Common myeloid progenitor, CD34-positive (primary cell): ENCODE results near the gene CCDC88A.
"Not testable (repeated sequence)": the region's sequence is repeated elsewhere in the genome, so short reads cannot be mapped to it uniquely, and the experiment has no call there.

ENCODE experiments used
- CTCF ChIA-PET: fragments of 350-600 bp; sonication (Branson Sonifier 250); formaldehyde crosslinking; loops from one replicate; lab custom pipeline; 2021; ENCODE audit warnings: antibody characterized with exemption; lab: Charles Lee
- POLR2A ChIA-PET: fragments of 350-600 bp; sonication (Branson Sonifier 250); formaldehyde crosslinking; loops from one replicate; lab custom pipeline; 2021; ENCODE audit warnings: antibody characterized with exemption; lab: Charles Lee
- DNase-seq, 3 donors: peaks; one replicate each; pipeline versions ENCODE4 v3.0.0 to v3.0.0-alpha.2; 2013
- H3K27ac ChIP-seq, 2 experiments: 1 replicate in 1 of 2; 2 replicates in 1 of 2; pipeline ENCODE4 v1.7.0; 2013; ENCODE audit warnings: inconsistent platforms in 2 of 2, low read length in 2 of 2, mild to moderate bottlenecking in 2 of 2, low read depth in 1 of 2, moderate library complexity in 1 of 2; ENCODE audit not compliant: severe bottlenecking in 2 of 2, insufficient read depth in 1 of 2, poor library complexity in 1 of 2
- H3K27me3 ChIP-seq, 5 experiments: replicated peaks in 2 of 5; 1 replicate in 3 of 5; 2 replicates in 2 of 5; pipeline versions ENCODE4 v1.6.1 to v1.7.0; 2013; ENCODE audit warnings: low read length in 4 of 5, mild to moderate bottlenecking in 2 of 5, moderate library complexity in 2 of 5, inconsistent platforms in 1 of 5; ENCODE audit not compliant: insufficient read depth in 5 of 5, control insufficient read depth in 4 of 5
- H3K36me3 ChIP-seq, 4 experiments: 1 replicate in 2 of 4; 2 replicates in 2 of 4; pipeline versions ENCODE4 v1.6.1 to v1.7.0; 2013; ENCODE audit warnings: low read length in 3 of 4, control low read depth in 1 of 4, mild to moderate bottlenecking in 1 of 4; ENCODE audit not compliant: control insufficient read depth in 4 of 4, insufficient read depth in 4 of 4
- H3K4me1 ChIP-seq, 4 experiments: 1 replicate in 3 of 4; 2 replicates in 1 of 4; pipeline versions ENCODE4 v1.6.1 to v1.7.1; 2013; ENCODE audit warnings: low read length in 3 of 4, mild to moderate bottlenecking in 3 of 4, control low read depth in 1 of 4, inconsistent platforms in 1 of 4, moderate library complexity in 1 of 4; ENCODE audit not compliant: control insufficient read depth in 4 of 4, insufficient read depth in 4 of 4; ENCODE audit errors: control extremely low read depth in 1 of 4
- H3K4me3 ChIP-seq, 7 experiments: 1 replicate in 4 of 7; 2 replicates in 3 of 7; pipeline versions ENCODE4 v1.5.1 to v1.7.0; 2013; ENCODE audit warnings: mild to moderate bottlenecking in 7 of 7, low read length in 6 of 7, moderate library complexity in 6 of 7, inconsistent platforms in 2 of 7, low read depth in 2 of 7, control low read depth in 1 of 7; ENCODE audit not compliant: insufficient read depth in 4 of 7, control insufficient read depth in 1 of 7; ENCODE audit errors: extremely low read depth in 1 of 7
- H3K9me3 ChIP-seq, 5 experiments: 1 replicate in 4 of 5; 2 replicates in 1 of 5; pipeline versions ENCODE4 v1.6.1 to v1.7.1; 2013; ENCODE audit warnings: low read length in 4 of 5, mild to moderate bottlenecking in 2 of 5, inconsistent platforms in 1 of 5, low read depth in 1 of 5, moderate library complexity in 1 of 5; ENCODE audit not compliant: control insufficient read depth in 4 of 5, insufficient read depth in 2 of 5; ENCODE audit errors: control extremely low read depth in 1 of 5
- WGBS: methylation state at CpG from one replicate; pipeline ENCODE4 v1.1.5; 2013; ENCODE audit not compliant: insufficient coverage; 5-methylcytosine and 5-hydroxymethylcytosine counted together

Gene CCDC88A

DNA sequence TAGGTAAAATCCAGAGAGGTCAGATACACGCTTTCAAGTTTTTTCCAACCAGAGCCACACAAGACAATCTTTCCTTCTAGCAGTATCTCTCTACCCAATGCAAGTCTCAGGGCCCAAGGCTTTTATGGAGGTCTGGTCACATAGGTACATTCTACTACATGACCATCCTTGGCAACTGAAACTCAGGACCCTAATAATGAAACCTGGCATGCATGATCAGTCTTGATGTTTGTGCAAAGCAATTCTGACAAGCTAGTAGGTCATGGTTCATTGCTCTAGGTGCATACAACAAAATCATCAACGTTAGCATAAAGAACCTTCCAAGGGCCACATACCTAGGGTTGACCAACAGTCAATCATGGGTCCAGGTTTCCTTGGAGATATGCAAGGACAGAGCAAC, 33.2 kb upstream of the CCDC88A start:
- H3K9me3 ChIP-seq, result no peaks in the 10 kb centered on the region
- POLR2A ChIA-PET, result no interaction called here

DNA sequence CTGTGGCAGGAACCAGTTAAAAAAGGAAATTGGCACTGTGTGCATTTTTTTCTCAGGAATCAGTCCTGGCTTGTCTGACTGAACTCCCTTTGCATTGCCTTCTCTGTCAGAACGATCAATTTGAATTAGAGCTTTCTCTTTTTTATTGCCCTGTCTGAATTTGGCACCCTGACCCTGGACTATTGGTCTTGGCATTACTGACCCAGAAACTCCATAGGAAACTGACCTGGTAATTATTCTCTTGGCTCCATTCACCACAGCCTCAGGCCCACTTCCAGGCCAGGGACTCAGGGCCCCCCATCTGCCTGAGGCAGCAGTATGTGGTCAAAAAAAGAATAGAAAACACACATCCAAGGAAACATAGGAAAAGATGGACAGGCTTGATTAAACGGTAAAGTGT, 32.0 kb upstream of the CCDC88A start:
- no peaks in the 10 kb centered on the region for H3K9me3 ChIP-seq
- no peaks in the 10 kb centered on the region for H3K4me1 ChIP-seq
- no peak for DNase-seq
- H3K36me3 ChIP-seq, result no peaks in the 10 kb centered on the region
- ChIA-PET POLR2A (no interaction called here), CTCF (interaction anchor here (1.4 kb wide), 1 partner anchor 10 kb away, joined by 4 read pairs; no protein-coding TSS in a partner anchor)
- no peaks in the 10 kb centered on the region for H3K27me3 ChIP-seq
- H3K4me3 ChIP-seq, result no peak overlapping the region
- no peak overlapping the region for H3K27ac ChIP-seq
- WGBS, result 67% methylated on average over 1 of the region's 2 CpGs

More for the DNA sequence above, 33.2 kb upstream of the CCDC88A start:
- 86% methylated on average over 1 of the region's 2 CpGs for WGBS
- Histone ChIP-seq H3K4me3 (no peak overlapping the region), H3K4me1 (no peaks in the 10 kb centered on the region), H3K27ac (no peak overlapping the region), H3K27me3 (no peaks in the 10 kb centered on the region), H3K36me3 (no peaks in the 10 kb centered on the region)
- CTCF ChIA-PET, result no interaction called here
- no peak for DNase-seq

GRCh38 chr2:55450014-55450413, 30.4 kb upstream of the CCDC88A start:
- H3K4me1 ChIP-seq, H3K9me3 ChIP-seq, H3K36me3 ChIP-seq, H3K4me3 ChIP-seq, H3K27ac ChIP-seq, CTCF ChIA-PET, DNase-seq, H3K27me3 ChIP-seq, POLR2A ChIA-PET: not testable (repeated sequence)
- WGBS, result no CpG with 5 or more reads among the region's 3 CpGs

DNA sequence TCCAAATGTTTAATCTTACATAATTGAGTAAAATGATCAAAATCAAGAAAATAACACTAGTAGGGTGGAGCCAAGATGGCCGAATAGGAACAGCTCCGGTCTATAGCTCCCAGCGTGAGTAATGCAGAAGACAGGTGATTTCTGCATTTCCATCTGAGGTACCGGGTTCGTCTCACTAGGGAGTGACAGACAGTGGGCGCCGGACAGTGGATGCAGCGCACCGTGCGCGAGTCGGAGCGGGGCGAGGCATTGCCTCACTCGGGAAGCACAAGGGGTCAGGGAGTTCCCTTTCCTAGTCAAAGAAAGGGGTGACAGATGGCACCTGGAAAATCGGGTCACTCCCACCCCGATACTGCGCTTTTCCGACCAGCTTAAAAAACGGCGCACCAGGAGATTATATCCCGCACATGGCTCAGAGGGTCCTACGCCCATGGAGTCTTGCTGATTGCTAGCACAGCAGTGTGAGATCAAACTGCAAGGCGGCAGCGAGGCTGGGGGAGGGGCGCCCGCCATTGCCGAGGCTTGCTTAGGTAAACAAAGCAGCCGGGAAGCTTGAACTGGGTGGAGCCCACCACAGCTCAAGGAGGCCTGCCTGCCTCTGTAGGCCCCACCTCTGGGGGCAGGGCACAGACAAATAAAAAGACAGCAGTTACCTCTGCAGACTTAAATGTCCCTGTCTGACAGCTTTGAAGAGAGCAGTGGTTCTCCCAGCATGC, 22.5 kb upstream of the CCDC88A start:
- H3K27me3 ChIP-seq, DNase-seq, H3K9me3 ChIP-seq, H3K4me1 ChIP-seq, CTCF ChIA-PET, H3K4me3 ChIP-seq, H3K36me3 ChIP-seq, H3K27ac ChIP-seq: not testable (repeated sequence)
- POLR2A ChIA-PET, result interaction anchor here (0.6 kb wide), 1 partner anchor 1410 kb away, joined by 5 read pairs; no protein-coding TSS in a partner anchor
- WGBS, result 100% methylated on average over 15 of the region's 29 CpGs

DNA sequence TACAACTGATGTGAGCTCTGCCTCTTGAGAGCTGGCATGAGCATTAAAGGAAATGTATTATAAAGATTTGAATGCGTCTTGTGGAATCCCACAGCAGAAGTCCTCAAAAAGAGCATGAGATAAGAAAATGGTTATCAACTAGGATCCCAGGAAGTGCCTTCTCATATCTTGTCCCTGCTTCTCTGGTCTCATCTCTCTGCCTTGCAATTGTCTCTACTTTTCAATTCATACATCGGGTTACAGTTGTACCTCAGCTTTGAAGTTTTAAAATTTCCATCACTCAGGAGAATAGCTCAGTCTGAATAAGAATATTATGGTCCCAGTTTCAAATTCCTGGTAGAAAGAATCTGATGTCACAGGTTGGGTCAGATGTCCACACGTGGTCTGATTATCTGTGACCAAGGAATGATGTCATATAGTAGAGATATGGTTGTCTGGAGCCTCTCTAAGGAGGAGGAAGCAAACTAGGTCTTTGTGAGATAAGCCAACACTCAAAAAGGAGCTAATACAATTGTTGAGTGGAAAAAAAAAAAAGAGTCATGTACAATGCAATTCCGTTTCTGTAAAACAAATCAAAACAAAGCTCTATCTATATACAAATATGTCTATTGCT, 21.7 kb upstream of the CCDC88A start:
- H3K36me3 ChIP-seq, result no peaks in the 10 kb centered on the region
- no peak for DNase-seq
- ChIA-PET CTCF (interaction anchor here (0.8 kb wide), 1 partner anchor 12 kb away, joined by 3 read pairs; no protein-coding TSS in a partner anchor), POLR2A (interaction anchor here (0.6 kb wide), 1 partner anchor 1409 kb away, joined by 5 read pairs; no protein-coding TSS in a partner anchor)
- no peak overlapping the region for H3K4me3 ChIP-seq
- no peaks in the 10 kb centered on the region for H3K27me3 ChIP-seq
- H3K9me3 ChIP-seq, result no peaks in the 10 kb centered on the region
- WGBS, result 95% methylated on average over 3 of the region's 4 CpGs
- no peak overlapping the region for H3K27ac ChIP-seq
- H3K4me1 ChIP-seq, result no peaks in the 10 kb centered on the region

DNA sequence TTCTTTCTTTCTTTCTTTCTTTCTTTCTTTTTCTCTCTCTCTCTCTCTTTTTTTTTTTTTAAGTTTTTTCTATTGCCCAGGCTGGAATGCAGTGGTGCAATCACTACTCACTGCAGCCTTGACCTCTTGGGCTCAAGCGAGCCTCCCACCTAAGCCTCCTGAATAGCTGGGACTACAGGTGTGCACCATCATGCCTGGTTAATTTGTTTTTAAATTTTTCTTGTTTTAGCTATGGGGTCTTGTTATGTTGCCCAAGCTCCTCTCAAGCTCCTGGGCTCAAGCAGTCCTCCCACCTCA, 19.4 kb upstream of the CCDC88A start:
- no peaks in the 10 kb centered on the region for H3K9me3 ChIP-seq
- no peak overlapping the region for H3K4me3 ChIP-seq
- H3K36me3 ChIP-seq, result no peaks in the 10 kb centered on the region
- H3K27me3 ChIP-seq, result no peaks in the 10 kb centered on the region
- ChIA-PET CTCF (interaction anchor here (0.7 to 1.1 kb wide), 2 partner anchors 15 to 23 kb away, joined by 4 to 5 read pairs; no protein-coding TSS in a partner anchor), POLR2A (no interaction called here)
- 100% methylated on average over 1 of the region's 1 CpG for WGBS
- H3K27ac ChIP-seq, result no peak overlapping the region
- no peak for DNase-seq
- H3K4me1 ChIP-seq, result no peaks in the 10 kb centered on the region

DNA sequence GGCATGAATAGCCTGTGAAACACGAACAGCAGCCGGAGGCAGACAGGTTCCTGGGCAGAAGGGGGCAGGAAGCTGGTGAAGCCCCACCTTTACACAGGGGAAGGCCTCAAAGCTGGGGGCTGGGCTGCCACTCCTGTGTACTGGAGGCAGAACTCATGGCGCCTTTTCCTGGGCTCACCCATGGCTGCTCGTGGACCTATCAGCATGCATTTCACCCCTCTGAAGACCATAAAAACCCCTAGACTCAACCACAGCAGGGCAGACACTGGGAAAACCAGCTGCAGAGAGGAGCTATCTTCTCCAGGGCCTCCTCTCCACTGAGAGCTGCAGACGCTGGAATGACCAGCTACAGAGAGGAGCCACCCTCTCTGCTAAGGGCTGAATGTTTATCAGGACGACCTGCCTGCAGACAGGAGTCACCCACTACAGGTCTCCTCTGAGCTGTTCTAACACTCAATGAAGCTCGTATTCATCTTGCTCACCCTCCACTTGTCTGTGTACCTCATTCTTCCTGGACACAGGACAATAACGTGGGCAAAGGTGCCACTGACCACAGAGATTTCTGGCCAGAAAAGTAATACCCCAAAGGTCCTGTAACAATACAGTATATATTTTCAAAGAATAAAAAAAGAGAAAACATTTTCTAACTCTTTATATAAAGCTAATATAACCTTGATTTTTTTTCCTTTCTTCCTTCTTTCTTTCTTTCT, 18.9 kb upstream of the CCDC88A start:
- no peaks in the 10 kb centered on the region for H3K36me3 ChIP-seq
- WGBS, result 96% methylated on average over 8 of the region's 8 CpGs
- POLR2A ChIA-PET, result no interaction called here

More for the DNA sequence above, 18.9 kb upstream of the CCDC88A start:
- no peaks in the 10 kb centered on the region for H3K9me3 ChIP-seq
- CTCF ChIA-PET, result interaction anchor here (0.7 to 1.5 kb wide), 3 partner anchors 14 to 37 kb away, joined by 3 to 5 read pairs (median 4); no protein-coding TSS in a partner anchor
- no peak for DNase-seq
- H3K27me3 ChIP-seq, result no peaks in the 10 kb centered on the region
- no peak overlapping the region for H3K4me3 ChIP-seq
- H3K4me1 ChIP-seq, result no peaks in the 10 kb centered on the region
- no peak overlapping the region for H3K27ac ChIP-seq
